Sigmoid colon (tissue), 7 donors: ENCODE measurements around the gene ACMSD. TPM values are rescaled to one million over a fixed set of nuclear protein-coding genes. Genes with fewer than 3 reads are reported as not detected.

ENCODE experiments used
- DNase-seq: peaks from one replicate; pipeline ENCODE4 v3.0.0-alpha.2; 2019
- H3K27ac ChIP-seq, 4 donors: fragments of 200-600 bp; sonication (generic); one replicate each; pipeline ENCODE4 v1.5.1; 2016 to 2019; ENCODE audit warnings: mild to moderate bottlenecking in 1 of 4
- H3K27me3 ChIP-seq, 3 donors: fragments of 200-600 bp; sonication (generic); one replicate each; pipeline ENCODE4 v1.5.1; 2019; ENCODE audit warnings: mild to moderate bottlenecking in 1 of 3
- H3K36me3 ChIP-seq, 4 donors: fragments of 200-600 bp; sonication (generic); one replicate each; pipeline ENCODE4 v1.5.1; 2016 to 2019
- H3K4me1 ChIP-seq, 4 donors: fragments of 200-600 bp; sonication (generic); one replicate each; pipeline ENCODE4 v1.5.1; 2017 to 2019
- H3K4me3 ChIP-seq, 4 donors: fragments of 200-600 bp; sonication (generic); one replicate each; pipeline ENCODE4 v1.5.1; 2017 to 2019; ENCODE audit warnings: mild to moderate bottlenecking in 2 of 4, moderate library complexity in 1 of 4
- H3K9me3 ChIP-seq, 4 donors: fragments of 200-600 bp in 3 of 4; sonication (generic) in 3 of 4; one replicate each; pipeline versions ENCODE4 v1.5.1 to v1.6.1; 2013 to 2019
- EP300 ChIP-seq, 4 donors: sonication (generic); formaldehyde crosslinking; IDR thresholded peaks; one replicate each; pipeline ENCODE4 v1.6.1; 2017; ENCODE audit warnings: antibody characterized with exemption in 4 of 4
- POLR2A ChIP-seq, 2 donors: fragments of 450-650 bp; IDR thresholded peaks; one replicate each; pipeline ENCODE4 v1.6.1; 2016; ENCODE audit warnings: antibody characterized with exemption in 2 of 2, mild to moderate bottlenecking in 2 of 2, moderate library complexity in 2 of 2
- POLR2AphosphoS5 ChIP-seq, 4 donors: sonication (generic); formaldehyde crosslinking; IDR thresholded peaks; one replicate each; pipeline ENCODE4 v1.6.1; 2017; ENCODE audit warnings: antibody characterized with exemption in 4 of 4
- WGBS, 2 donors: extraction: QIAGEN DNeasy Blood & Tissue Kit; methylation state at CpG; one replicate each; pipeline ENCODE4 v1.1.7; 2013; 5-methylcytosine and 5-hydroxymethylcytosine counted together
- intact Hi-C: fragments of 100-400 bp; cut with DNase I; formaldehyde crosslinking; loops from one replicate; pipeline ENCODE4 v1.15.1; 2023
- polyA plus RNA-seq, 3 donors: library from polyadenylated mRNA; stranded (reverse); fragments of 200-250 nt; gene quantifications; one replicate each; pipeline ENCODE4 v1.2.3, GENCODE V29; 2013
- total RNA-seq, 4 donors: library from RNA; depleted of rRNA; stranded (reverse); fragments of >200 nt; gene quantifications; one replicate each; pipeline ENCODE4 v1.1.0, GENCODE V29; 2016
- TF ChIP-seq, protein P1 (sequence below), 4 experiments: fragments of 450-650 bp in 3 of 4; fragments of 200-600 bp in 1 of 4; IDR thresholded peaks; one replicate each; pipeline ENCODE4 v1.5.1; 2016 to 2019; ENCODE audit warnings: antibody characterized with exemption in 4 of 4, mild to moderate bottlenecking in 3 of 4, moderate library complexity in 2 of 4
- donor health status: healthy with polysubstance abuse.
- donor health status: Bipolar disorder and iron deficiency.
- donor health status: healthy.

ACMSD gene
- total RNA-seq = not detected
- not detected for polyA plus RNA-seq

- TF ChIP-seq, protein P1, sequence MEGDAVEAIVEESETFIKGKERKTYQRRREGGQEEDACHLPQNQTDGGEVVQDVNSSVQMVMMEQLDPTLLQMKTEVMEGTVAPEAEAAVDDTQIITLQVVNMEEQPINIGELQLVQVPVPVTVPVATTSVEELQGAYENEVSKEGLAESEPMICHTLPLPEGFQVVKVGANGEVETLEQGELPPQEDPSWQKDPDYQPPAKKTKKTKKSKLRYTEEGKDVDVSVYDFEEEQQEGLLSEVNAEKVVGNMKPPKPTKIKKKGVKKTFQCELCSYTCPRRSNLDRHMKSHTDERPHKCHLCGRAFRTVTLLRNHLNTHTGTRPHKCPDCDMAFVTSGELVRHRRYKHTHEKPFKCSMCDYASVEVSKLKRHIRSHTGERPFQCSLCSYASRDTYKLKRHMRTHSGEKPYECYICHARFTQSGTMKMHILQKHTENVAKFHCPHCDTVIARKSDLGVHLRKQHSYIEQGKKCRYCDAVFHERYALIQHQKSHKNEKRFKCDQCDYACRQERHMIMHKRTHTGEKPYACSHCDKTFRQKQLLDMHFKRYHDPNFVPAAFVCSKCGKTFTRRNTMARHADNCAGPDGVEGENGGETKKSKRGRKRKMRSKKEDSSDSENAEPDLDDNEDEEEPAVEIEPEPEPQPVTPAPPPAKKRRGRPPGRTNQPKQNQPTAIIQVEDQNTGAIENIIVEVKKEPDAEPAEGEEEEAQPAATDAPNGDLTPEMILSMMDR (IDR thresholded peaks at IDR 0.05) = no peak
- TF ChIP-seq POLR2A (IDR thresholded peaks at IDR 0.05) (no peak), POLR2AphosphoS5 (IDR thresholded peaks at IDR 0.05) (no peak), EP300 (IDR thresholded peaks at IDR 0.05) (no peak)
- Histone ChIP-seq H3K4me1 (no peaks in the 10 kb centered on the region), H3K9me3 (peaks cover 0 to 5% (median 2%) of the 10 kb centered on the region in 4 donors), H3K4me3 (no peak within 1 kb of the TSS), H3K36me3 (no peaks in the 10 kb centered on the region), H3K27me3 (no peaks in the 10 kb centered on the region), H3K27ac (no peak within 1 kb of the TSS)
- no peak for DNase-seq
- intact Hi-C loops = no loop called here
These were observed at the start of gene ACMSD for GRCh38 chr2:134838143-134838620. TSS of gene ACMSD (plus strand) at chr2:134838616. CDS start at chr2:134838683, 67 bp downstream.

DNA sequence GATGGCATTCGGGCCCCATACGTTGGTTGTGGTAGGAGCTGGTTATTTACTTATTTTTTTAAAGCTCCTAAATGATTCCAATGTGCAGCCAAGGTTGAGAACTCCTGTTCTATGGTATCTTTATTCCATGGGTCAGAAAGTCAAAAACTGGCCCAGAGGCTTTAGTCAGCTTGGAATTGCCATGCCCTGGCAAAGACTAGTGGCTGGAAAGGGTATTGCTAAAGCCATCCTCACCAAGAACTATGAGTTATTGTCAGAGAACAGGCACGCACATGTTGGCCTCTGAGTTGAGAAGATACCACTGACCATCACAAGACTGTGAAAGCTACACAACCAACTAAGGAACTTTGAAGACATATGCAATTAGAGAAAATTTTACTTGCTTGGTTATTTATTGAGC is 47.9 kb upstream of the ACMSD start:
- DNase-seq = no peak
- Histone ChIP-seq H3K27me3 (no peaks in the 10 kb centered on the region), H3K27ac (no peak overlapping the region), H3K36me3 (no peaks in the 10 kb centered on the region), H3K4me1 (no peaks in the 10 kb centered on the region), H3K4me3 (no peak overlapping the region), H3K9me3 (no peaks in the 10 kb centered on the region)
- TF ChIP-seq, protein P1 (IDR thresholded peaks at IDR 0.05) = no peak
- TF ChIP-seq POLR2AphosphoS5 (IDR thresholded peaks at IDR 0.05) (no peak), POLR2A (IDR thresholded peaks at IDR 0.05) (no peak), EP300 (IDR thresholded peaks at IDR 0.05) (no peak)
- 81 to 90% methylated on average over 3 of the region's 3 CpGs for WGBS, 2 donors
- intact Hi-C loops = no loop called here

- H3K4me1 ChIP-seq = no peaks in the 10 kb centered on the region
- TF ChIP-seq POLR2AphosphoS5 (IDR thresholded peaks at IDR 0.05) (no peak), EP300 (IDR thresholded peaks at IDR 0.05) (no peak), POLR2A (IDR thresholded peaks at IDR 0.05) (no peak)
- TF ChIP-seq, protein P1 (IDR thresholded peaks at IDR 0.05) = no peak
- intact Hi-C loops = no loop called here
- H3K27ac ChIP-seq = no peak overlapping the region
- H3K36me3 ChIP-seq = no peaks in the 10 kb centered on the region
- H3K4me3 ChIP-seq = no peak overlapping the region
- 80 to 90% methylated on average over 3 of the region's 3 CpGs for WGBS, 2 donors
- DNase-seq = no peak
- no peaks in the 10 kb centered on the region for H3K27me3 ChIP-seq
- no peaks in the 10 kb centered on the region for H3K9me3 ChIP-seq
These were observed 46.8 kb upstream of the ACMSD start for GRCh38 chr2:134791616-134792015.

DNA sequence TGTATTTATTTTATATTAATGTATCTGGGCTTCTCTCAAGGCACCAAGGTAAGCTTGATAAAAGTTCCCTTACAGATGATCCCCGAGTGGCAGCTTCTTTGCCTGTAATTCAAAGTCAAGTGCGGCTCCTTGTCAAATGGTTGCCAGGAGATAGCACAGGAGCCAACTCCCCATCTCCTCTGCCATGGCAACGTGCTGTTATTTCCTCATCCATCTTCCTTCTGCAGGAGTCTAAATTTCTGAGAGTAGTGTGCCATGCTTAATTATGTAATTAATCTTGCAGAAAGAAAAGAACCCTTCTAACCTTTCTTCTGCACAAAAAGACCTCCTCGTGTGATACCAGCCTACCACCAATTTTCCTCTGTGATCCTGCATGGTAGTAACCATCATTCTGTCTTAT is 46.2 kb upstream of the ACMSD start:
- Histone ChIP-seq H3K4me3 (no peak overlapping the region), H3K27ac (no peak overlapping the region), H3K9me3 (no peaks in the 10 kb centered on the region), H3K36me3 (no peaks in the 10 kb centered on the region), H3K27me3 (no peaks in the 10 kb centered on the region), H3K4me1 (no peaks in the 10 kb centered on the region)
- intact Hi-C loops = no loop called here
- no peak for DNase-seq
- TF ChIP-seq POLR2AphosphoS5 (IDR thresholded peaks at IDR 0.05) (no peak), POLR2A (IDR thresholded peaks at IDR 0.05) (no peak), EP300 (IDR thresholded peaks at IDR 0.05) (no peak)
- TF ChIP-seq, protein P1 (IDR thresholded peaks at IDR 0.05) = no peak
- WGBS, 2 donors = 73 to 90% methylated on average over 4 of the region's 4 CpGs

GRCh38 chr2:134795765-134796164 is 42.7 kb upstream of the ACMSD start:
- H3K27ac ChIP-seq = no peak overlapping the region
- no peaks in the 10 kb centered on the region for H3K9me3 ChIP-seq
- intact Hi-C loops = no loop called here
- no peaks in the 10 kb centered on the region for H3K36me3 ChIP-seq
- H3K27me3 ChIP-seq = no peaks in the 10 kb centered on the region
- no peak overlapping the region for H3K4me3 ChIP-seq
- no peaks in the 10 kb centered on the region for H3K4me1 ChIP-seq
- no peak for DNase-seq
- TF ChIP-seq EP300 (IDR thresholded peaks at IDR 0.05) (no peak), POLR2AphosphoS5 (IDR thresholded peaks at IDR 0.05) (no peak), POLR2A (IDR thresholded peaks at IDR 0.05) (no peak)
- TF ChIP-seq, protein P1 (IDR thresholded peaks at IDR 0.05) = no peak
- 80 to 92% methylated on average over 4 of the region's 4 CpGs for WGBS, 2 donors
